Measurements from ENCODE around the gene C5AR1.

DNA sequence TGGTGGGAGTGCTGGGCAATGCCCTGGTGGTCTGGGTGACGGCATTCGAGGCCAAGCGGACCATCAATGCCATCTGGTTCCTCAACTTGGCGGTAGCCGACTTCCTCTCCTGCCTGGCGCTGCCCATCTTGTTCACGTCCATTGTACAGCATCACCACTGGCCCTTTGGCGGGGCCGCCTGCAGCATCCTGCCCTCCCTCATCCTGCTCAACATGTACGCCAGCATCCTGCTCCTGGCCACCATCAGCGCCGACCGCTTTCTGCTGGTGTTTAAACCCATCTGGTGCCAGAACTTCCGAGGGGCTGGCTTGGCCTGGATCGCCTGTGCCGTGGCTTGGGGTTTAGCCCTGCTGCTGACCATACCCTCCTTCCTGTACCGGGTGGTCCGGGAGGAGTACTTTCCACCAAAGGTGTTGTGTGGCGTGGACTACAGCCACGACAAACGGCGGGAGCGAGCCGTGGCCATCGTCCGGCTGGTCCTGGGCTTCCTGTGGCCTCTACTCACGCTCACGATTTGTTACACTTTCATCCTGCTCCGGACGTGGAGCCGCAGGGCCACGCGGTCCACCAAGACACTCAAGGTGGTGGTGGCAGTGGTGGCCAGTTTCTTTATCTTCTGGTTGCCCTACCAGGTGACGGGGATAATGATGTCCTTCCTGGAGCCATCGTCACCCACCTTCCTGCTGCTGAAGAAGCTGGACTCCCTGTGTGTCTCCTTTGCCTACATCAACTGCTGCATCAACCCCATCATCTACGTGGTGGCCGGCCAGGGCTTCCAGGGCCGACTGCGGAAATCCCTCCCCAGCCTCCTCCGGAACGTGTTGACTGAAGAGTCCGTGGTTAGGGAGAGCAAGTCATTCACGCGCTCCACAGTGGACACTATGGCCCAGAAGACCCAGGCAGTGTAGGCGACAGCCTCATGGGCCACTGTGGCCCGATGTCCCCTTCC, 10.5 kb downstream of the C5AR1 start:
- TF ChIP-seq SMC3 (IDR thresholded peaks at IDR 0.05; ENCODE audit: low read depth, low read length) (no peak), POLR2AphosphoS5 (IDR thresholded peaks at IDR 0.05; ENCODE audit: low read depth, low read length) (no peak), TCF12 (IDR thresholded peaks at IDR 0.05) (no peak), ELF1 (IDR thresholded peaks at IDR 0.05) (no peak), YY1 (IDR thresholded peaks at IDR 0.05; ENCODE audit: low read depth) (no peak), SIN3A (IDR thresholded peaks at IDR 0.05; ENCODE audit: borderline replicate concordance, low read depth, low read length) (no peak), NRF1 (IDR thresholded peaks at IDR 0.05; ENCODE audit: low read depth, low read length) (no peak), FOXM1 (IDR thresholded peaks at IDR 0.05; ENCODE audit: low read depth) (no peak), MXI1 (IDR thresholded peaks at IDR 0.05; ENCODE audit: low read depth, low read length) (no peak), CHD2 (IDR thresholded peaks at IDR 0.05; ENCODE audit: low read length, partially characterized antibody) (no peak), EZH2phosphoT487 (IDR thresholded peaks at IDR 0.05; ENCODE audit: borderline replicate concordance, low read depth) (no peak)
- TF ChIP-seq, protein P1, sequence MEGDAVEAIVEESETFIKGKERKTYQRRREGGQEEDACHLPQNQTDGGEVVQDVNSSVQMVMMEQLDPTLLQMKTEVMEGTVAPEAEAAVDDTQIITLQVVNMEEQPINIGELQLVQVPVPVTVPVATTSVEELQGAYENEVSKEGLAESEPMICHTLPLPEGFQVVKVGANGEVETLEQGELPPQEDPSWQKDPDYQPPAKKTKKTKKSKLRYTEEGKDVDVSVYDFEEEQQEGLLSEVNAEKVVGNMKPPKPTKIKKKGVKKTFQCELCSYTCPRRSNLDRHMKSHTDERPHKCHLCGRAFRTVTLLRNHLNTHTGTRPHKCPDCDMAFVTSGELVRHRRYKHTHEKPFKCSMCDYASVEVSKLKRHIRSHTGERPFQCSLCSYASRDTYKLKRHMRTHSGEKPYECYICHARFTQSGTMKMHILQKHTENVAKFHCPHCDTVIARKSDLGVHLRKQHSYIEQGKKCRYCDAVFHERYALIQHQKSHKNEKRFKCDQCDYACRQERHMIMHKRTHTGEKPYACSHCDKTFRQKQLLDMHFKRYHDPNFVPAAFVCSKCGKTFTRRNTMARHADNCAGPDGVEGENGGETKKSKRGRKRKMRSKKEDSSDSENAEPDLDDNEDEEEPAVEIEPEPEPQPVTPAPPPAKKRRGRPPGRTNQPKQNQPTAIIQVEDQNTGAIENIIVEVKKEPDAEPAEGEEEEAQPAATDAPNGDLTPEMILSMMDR (IDR thresholded peaks at IDR 0.05), result no peak
- TF ChIP-seq, protein P2, sequence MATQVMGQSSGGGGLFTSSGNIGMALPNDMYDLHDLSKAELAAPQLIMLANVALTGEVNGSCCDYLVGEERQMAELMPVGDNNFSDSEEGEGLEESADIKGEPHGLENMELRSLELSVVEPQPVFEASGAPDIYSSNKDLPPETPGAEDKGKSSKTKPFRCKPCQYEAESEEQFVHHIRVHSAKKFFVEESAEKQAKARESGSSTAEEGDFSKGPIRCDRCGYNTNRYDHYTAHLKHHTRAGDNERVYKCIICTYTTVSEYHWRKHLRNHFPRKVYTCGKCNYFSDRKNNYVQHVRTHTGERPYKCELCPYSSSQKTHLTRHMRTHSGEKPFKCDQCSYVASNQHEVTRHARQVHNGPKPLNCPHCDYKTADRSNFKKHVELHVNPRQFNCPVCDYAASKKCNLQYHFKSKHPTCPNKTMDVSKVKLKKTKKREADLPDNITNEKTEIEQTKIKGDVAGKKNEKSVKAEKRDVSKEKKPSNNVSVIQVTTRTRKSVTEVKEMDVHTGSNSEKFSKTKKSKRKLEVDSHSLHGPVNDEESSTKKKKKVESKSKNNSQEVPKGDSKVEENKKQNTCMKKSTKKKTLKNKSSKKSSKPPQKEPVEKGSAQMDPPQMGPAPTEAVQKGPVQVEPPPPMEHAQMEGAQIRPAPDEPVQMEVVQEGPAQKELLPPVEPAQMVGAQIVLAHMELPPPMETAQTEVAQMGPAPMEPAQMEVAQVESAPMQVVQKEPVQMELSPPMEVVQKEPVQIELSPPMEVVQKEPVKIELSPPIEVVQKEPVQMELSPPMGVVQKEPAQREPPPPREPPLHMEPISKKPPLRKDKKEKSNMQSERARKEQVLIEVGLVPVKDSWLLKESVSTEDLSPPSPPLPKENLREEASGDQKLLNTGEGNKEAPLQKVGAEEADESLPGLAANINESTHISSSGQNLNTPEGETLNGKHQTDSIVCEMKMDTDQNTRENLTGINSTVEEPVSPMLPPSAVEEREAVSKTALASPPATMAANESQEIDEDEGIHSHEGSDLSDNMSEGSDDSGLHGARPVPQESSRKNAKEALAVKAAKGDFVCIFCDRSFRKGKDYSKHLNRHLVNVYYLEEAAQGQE (IDR thresholded peaks at IDR 0.05; ENCODE audit: low read depth, low read length), result no peak
- TF ChIP-seq, protein P3, sequence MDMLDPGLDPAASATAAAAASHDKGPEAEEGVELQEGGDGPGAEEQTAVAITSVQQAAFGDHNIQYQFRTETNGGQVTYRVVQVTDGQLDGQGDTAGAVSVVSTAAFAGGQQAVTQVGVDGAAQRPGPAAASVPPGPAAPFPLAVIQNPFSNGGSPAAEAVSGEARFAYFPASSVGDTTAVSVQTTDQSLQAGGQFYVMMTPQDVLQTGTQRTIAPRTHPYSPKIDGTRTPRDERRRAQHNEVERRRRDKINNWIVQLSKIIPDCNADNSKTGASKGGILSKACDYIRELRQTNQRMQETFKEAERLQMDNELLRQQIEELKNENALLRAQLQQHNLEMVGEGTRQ (IDR thresholded peaks at IDR 0.05; ENCODE audit: borderline replicate concordance, low read depth, low read length), result no peak

All from SK-N-SH (cell line).